C4-2B (cell line): Measurements from ENCODE around the gene SORCS2.

ENCODE experiments used
- H3K27ac ChIP-seq: fragments of 450-650 bp; 2 replicates; pipeline ENCODE4 v1.5.1; 2017
- ZFX ChIP-seq: fragments of 450-650 bp; IDR thresholded peaks from 2 replicates; pipeline ENCODE4 v1.6.1; 2017
- TF ChIP-seq, protein P1 (sequence below): fragments of 450-650 bp; conservative IDR thresholded peaks from 2 replicates; pipeline ENCODE4 v1.5.1; 2017; ENCODE audit warnings: mild to moderate bottlenecking

The SORCS2 gene

DNA sequence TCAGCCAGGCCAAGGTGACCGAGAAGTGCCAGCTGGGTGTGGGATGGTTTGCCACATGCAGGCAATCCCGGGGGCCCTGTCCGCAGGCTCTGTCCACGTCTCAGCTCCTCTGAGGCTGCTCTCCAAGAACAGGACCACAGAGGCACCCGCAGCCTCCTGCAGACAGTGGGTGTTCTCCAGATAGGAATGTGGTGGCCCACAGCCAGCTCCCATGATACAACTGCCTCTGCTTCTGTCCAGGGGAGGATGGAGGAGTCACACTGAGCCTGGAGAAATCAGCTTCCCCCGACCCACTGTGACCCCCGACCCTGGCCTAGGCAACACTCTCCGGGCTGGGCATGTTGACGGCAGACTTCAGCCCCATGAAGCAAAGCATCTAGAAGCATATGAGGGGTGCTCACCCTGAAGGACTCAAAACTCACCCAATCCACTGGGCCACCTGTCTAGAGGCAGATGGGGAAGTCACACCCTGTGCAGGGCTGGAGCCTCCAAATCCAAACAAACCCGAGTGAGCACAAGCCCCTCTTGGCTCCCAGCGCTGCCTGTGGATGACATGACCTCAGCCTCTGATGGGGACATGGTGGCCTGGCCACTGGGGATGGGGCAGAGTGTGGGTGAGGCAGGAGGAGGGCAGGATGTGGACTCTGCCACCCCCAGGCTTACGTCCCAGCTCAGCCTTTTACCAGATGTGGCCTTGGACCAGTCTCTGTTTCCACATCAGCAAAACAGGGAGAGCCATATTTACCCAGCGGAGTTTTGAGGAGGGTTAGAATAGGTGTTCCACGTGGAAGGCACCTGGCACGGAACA is 140.1 kb downstream of the SORCS2 start:
- H3K27ac ChIP-seq: no peak overlapping the region
- TF ChIP-seq ZFX: no peak
- TF ChIP-seq, protein P1, sequence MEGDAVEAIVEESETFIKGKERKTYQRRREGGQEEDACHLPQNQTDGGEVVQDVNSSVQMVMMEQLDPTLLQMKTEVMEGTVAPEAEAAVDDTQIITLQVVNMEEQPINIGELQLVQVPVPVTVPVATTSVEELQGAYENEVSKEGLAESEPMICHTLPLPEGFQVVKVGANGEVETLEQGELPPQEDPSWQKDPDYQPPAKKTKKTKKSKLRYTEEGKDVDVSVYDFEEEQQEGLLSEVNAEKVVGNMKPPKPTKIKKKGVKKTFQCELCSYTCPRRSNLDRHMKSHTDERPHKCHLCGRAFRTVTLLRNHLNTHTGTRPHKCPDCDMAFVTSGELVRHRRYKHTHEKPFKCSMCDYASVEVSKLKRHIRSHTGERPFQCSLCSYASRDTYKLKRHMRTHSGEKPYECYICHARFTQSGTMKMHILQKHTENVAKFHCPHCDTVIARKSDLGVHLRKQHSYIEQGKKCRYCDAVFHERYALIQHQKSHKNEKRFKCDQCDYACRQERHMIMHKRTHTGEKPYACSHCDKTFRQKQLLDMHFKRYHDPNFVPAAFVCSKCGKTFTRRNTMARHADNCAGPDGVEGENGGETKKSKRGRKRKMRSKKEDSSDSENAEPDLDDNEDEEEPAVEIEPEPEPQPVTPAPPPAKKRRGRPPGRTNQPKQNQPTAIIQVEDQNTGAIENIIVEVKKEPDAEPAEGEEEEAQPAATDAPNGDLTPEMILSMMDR: no peak

DNA sequence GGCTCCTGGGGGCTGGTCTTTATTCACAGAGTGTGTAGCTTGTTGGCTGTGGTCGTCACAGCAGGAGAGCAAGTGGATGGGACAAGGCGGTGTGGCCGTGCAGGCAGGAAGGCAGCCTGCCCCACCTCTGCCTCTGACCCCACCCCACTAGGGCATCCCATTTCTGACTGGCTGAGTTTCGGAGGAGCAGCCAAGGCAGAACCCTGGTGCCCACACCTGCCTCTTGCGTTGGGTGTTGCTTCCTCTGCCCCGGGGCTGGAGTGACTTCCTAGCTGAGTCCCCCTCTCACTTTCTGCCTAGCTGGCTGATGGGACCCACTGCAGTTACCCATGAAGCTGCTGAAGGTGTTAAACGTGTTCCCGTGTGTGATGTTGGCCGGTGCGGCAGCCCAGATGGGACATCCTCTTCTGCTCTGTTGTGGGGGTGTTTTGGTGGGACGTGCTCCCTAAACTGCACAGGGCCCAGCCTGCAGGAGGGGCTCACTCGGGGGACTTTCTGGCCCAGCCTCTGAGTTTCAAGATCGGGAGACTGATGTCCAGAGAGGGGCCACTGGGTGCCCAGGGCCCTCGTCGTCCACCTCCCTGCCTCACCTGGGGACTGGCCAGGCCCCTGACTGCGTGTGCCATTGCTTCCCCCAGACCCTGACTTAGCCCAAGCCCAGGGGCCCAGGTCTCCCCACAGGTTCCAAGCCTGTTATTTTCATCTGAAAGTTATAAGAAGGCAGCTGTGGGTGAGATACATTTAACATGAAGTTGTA is 140.9 kb downstream of the SORCS2 start:
- no peak overlapping the region for H3K27ac ChIP-seq
- TF ChIP-seq, protein P1: no peak
- no peak for TF ChIP-seq ZFX

DNA sequence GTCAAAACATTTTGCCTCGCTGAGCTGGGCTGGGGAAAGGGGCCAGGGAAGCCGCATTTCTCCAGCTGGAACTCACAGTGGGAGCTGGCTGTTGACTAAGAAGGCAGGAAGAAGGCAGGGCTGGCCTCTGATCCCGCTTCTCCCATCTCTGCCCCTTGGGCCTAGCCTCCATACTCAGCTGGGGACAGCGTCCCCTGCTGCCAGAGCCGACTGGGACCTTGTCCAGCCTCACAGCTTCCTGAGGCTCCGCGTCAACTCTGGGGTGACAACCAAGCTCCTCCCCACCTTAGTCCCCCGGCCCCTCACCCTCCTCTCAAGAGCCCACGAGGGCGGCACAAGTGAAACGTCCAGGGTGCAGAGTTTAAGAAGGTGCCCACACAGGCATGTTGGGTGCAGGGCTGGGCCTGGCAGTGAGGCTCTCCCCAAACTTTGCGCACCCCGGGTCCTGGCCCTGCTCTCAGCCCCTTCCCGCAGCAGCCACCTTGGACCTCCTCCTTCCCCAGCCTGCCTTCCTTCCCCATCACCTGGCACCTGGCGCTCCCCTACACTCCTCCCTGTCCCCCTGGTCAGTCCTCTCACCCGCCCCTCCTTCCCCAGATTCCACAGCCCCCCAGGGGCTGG is 141.6 kb downstream of the SORCS2 start:
- TF ChIP-seq ZFX: no peak
- TF ChIP-seq, protein P1: no peak
- H3K27ac ChIP-seq: no peak overlapping the region

DNA sequence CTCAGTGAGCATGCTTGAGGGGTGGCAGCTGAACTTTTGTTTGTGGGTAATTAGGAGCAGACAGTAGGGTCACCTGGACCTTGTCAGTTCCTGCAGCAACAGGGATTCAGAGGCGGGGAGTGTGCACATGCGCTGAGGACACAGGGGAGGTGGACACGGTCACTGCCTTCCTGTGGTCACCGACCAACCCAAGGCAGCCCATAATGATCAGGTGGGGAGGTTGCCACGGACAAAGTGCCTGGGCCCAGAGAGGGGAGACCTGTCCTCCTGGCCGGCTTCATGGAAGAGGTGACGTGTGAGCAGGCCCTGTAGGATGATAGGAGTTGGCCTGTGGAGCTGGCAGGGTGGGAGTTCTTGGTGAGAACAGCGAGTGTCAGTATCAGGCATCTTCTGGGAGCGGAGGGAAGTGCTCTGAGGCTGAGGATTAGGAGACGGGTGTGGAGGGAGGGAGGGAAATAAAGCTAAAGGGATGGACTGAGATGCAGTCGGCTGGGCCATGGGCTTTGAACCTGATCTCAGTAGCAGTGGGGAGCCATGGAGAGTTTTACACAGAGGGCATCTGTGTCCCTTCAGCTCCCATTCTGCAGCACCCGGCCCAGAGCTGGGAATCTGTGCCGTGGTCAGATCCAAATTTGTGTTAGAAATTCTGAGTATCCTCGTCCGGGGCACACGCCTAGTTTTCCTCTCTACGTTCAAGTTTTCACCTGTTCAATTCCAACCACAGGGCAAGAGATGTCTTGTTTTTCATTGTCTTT is 142.4 kb downstream of the SORCS2 start:
- TF ChIP-seq, protein P1: no peak
- TF ChIP-seq ZFX: no peak

DNA sequence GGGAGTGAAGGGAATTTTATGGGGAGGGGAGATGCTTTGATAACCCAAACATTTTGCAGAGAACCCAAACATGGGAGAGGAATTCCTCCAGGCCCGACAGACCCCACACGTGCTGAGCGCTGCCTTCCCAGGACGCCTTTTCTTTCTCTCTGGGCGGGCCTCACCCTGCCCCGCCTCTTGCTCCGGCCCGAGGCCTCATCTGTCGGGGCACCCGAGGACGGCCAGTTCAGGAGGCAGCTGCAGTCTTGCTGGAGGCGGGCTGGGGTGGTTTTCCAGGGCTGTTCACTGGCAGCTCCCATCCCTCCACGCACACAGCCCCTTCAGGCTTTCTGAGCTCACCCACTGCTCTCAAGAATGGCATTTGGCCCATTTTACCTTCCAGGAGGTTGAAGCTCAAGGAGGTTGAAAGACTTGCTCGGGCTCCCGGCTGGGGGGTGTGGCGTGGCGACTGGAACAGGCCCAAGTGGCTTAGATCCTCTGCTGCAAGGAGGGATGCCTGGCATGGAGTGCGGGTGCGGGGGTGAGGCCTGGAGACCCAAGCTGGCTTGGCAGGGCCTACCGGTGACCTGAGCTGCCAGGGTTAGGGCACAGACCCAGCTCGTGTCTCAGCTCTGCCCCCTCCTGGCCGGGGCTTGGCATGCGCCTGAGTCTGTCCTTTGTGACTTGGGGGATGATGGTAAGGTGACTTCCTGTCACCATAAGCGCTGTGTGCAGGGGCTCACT is 143.2 kb downstream of the SORCS2 start:
- TF ChIP-seq, protein P1: peak; percentile 85
- TF ChIP-seq ZFX: no peak
- no peak overlapping the region for H3K27ac ChIP-seq

More for the DNA sequence above, 142.4 kb downstream of the SORCS2 start:
- no peak overlapping the region for H3K27ac ChIP-seq

DNA sequence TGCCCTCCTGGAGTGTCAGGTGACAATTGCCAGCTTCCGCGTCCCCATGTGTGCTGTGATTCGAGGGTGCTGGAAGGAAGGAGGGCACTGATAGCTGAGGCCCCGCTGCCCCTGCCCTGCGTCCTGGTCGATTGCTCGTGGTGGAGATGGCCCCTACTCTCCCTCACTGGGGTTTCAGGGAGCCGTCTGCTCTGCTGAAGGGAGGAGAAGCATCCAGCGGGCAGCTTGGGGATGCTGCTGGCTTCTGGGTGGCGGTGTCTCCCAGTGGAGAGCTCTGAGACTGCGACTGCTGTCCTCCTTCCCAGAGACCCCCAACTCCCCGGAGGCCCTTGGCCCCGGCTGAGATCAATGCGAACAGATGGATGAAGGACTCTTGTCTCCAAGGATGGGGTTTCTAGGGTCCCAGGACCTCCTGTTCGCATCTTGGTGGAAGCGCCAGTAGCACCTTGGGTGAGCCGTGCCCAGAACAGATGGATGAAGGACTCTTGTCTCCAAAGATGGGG is 143.8 kb downstream of the SORCS2 start:
- TF ChIP-seq, protein P1: no peak; the same call in 1 of the 2 replicates
- TF ChIP-seq ZFX: no peak
- H3K27ac ChIP-seq: no peak overlapping the region
